Measurements from ENCODE around the gene INPP5D.
"Not testable (repeated sequence)": the region's sequence is repeated elsewhere in the genome, so short reads cannot be mapped to it uniquely, and the experiment has no call there.

INPP5D gene

DNA sequence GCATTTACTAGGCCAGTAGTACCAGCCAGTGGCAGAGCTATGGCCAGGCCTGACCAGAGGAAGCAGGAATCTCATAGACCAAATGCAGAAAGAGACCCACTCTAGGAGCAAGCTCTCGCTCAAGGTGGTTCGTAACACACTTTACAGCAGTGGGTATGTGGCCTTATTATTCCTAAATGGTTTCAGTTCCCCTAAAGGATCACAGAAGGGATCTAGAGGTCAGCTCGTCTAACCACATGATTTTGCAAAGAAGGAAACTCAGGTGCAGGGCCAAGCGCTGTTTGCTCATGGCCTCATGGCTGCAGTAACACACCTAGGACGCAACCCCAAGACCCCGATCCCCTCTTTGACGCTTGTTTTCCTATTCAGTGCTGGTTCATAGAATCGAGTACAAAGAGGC is 125.8 kb downstream of the INPP5D start:
- DNase-seq = no peak

- DNase-seq = no peak
Observed at GRCh38 chr2:233186851-233187250, 126.7 kb downstream of the INPP5D start.

DNA sequence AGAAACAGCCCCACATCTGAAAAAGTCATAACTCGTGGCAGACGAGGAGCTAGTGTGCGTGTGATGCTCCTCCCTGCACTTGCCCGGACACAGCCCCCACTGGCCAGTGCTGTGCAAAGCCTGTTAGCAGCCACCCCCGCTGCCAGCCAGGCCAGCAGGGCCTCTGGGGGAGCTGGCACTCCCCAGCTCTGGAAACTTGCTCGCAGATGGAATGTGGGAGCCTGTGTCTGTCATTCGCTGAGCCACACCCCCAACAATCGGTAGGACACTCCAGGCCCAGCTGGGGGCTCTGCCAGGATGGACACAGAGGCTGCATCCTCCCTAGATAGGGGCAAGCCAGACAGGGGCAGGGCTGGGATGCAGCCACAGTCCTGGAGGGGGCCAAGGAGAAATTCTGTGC is 128.9 kb downstream of the INPP5D start:
- no peak for DNase-seq

- not testable (repeated sequence) for DNase-seq
Observed at GRCh38 chr2:233191016-233191415, 130.9 kb downstream of the INPP5D start.

DNA sequence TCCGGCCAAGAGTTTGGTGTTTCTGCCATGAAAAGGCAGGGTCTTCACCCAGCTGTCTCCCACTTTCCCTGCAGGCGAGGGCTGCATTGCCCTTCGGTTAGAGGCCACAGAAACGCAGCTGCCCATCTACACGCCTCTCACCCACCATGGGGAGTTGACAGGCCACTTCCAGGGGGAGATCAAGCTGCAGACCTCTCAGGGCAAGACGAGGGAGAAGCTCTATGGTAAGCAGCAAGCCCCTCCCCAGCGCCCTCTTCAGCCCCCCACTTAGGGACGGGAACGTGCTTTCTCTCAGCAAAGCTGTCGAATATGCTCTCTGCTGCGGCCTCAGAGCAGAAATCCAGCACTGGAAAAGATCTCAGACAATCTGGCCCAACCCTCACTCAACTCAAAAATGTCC is 133.6 kb downstream of the INPP5D start:
- no peak for DNase-seq

- DNase-seq = no peak
Observed at GRCh38 chr2:233195027-233195426, 134.9 kb downstream of the INPP5D start.

- DNase-seq = no peak
Observed at GRCh38 chr2:233197022-233197421, 136.9 kb downstream of the INPP5D start.

DNA sequence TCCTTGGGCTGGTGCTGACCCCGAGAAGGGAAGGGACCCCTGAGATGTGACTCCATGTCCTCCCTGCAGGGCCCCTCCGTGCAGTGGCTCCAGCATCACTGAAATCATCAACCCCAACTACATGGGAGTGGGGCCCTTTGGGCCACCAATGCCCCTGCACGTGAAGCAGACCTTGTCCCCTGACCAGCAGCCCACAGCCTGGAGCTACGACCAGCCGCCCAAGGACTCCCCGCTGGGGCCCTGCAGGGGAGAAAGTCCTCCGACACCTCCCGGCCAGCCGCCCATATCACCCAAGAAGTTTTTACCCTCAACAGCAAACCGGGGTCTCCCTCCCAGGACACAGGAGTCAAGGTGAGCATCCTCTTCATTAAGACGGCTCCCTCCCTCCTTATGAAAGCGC is 137.9 kb downstream of the INPP5D start:
- no peak for DNase-seq

DNA sequence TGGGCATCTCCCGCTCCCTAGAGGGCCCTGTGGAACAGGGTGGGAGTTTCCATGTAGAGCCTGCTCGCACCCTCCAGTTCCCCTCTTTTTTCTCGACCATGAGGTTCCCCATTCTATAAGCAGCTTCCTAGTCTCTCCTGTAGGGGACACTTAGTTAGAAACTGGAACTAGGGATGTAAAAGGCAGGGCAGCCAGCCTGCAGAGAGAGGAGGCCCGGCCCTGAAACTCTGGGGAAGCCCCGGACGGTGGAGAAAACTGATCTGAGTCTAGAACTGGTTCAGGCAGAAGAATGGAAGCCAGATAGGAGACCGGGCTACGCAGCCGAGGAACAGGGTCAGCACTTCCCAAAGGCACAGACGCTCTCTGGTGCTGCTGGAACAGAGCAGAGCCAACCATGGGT is 139.7 kb downstream of the INPP5D start:
- DNase-seq = no peak

- DNase-seq = not testable (repeated sequence)
Observed at GRCh38 chr2:233200790-233201189, 140.6 kb downstream of the INPP5D start.

DNA sequence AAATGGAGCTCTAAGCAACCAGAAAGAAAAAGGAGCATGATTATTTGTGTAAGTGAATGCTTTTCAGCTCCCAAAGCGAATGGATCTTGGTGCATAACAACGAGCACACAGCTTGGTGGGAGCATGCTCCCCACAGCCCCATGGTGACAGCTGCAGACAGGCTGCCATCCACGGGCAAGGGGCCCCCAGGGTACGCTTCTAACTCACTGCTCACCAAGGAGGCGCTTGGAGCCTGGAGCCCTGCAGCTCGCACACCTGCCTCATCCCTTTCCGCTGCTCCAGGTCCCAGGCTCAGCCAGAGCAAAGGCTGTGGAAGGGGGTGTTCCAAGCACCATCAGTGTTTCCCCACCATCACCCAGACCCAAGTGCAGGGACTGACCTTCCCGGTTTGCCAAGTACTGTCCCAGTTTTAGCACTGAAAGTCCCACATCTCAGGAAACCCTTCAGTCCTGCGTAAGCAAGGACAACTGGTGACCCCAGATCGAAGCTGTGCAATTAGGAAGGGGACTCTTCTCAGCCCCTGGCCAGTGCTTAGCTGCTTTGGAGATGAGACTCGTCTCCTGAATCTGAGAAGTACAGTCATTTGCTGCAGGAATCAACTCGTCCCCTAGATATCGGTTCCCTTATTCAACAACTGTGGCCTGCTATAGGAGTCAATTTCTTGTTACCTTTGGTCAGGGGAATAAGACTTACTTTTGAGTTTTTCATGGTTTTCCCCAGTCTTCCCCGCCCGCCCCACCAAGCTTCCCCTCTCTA is 141.3 kb downstream of the INPP5D start:
- no peak for DNase-seq

- DNase-seq = no peak
Observed at GRCh38 chr2:233202531-233202944, 142.4 kb downstream of the INPP5D start.

DNA sequence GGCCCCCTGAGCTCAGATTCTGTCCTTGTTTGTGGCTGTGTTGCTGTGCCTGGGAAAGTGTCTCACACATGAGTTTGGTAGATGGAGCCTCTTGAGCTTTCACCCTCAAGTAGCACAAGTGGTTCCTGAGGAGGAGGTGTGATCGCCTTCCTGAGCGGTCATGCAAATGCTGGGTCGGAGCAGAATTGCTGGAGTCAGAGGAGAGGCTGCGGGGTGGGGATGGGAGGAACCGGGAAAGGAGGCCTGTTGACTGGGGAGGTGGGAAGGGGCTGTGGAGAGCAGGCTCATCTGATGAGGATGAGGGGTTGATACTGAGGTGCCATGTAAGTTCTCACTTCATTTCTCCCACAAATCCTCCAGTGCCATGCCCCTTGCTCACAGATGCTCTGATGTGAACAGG is 142.9 kb downstream of the INPP5D start:
- DNase-seq = no peak

- DNase-seq = no peak
Observed at GRCh38 chr2:233204286-233204936, 144.3 kb downstream of the INPP5D start.

DNA sequence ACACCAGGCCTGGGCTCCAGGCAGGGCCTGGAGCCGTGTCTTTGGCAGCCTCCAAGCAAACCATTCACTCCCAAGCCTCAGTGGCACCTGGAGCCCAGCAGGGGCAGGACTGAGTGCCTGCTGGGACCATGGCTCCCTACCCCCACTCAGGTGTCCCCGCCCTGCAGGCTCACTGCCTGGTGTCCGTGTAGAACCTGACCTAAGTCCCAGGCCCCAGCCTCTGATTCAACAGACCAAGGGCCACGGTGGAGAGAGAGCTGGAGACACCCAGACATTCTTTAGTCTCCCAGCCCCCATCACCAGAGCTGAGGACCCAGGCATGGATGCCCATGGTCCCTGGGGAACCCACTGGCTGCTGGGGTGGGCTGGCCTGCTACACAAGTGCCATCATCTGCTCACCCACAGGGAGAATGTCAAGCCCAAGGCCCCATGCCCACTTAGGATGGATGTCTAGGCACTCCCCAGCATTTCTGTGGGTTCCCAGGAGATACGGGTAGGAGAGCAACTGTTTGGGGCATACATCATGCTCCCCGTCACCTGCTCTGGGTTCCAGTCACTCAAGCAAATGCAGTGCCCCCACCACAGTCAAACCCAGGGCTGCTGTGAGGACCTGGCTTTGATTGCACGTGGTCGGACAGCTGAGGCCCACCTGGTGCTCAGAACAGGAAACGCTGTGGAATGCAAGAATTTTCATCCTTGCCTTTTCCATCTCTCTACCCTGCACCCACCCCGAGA is 148.4 kb downstream of the INPP5D start:
- DNase-seq = no peak

DNA sequence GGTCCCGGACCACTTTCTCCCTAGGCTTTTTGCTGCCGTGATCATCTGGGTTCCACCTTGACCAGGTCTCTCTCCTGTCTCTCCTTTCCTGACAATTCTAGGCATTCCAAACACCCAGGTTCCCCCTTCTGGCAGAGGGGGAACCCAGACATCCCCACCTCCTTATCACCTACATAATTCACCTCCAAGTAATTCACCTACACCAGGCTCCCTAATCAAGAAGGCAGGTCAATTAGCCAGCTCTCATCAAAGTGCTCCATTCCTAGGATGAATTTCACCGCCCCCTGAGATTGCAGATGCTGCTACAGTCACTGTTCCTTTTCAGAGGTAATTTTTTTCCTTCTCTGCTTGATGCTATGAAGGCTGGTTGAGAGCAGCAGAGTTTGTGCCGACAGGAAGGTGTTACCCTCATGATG is 149.0 kb downstream of the INPP5D start:
- DNase-seq = no peak

DNA sequence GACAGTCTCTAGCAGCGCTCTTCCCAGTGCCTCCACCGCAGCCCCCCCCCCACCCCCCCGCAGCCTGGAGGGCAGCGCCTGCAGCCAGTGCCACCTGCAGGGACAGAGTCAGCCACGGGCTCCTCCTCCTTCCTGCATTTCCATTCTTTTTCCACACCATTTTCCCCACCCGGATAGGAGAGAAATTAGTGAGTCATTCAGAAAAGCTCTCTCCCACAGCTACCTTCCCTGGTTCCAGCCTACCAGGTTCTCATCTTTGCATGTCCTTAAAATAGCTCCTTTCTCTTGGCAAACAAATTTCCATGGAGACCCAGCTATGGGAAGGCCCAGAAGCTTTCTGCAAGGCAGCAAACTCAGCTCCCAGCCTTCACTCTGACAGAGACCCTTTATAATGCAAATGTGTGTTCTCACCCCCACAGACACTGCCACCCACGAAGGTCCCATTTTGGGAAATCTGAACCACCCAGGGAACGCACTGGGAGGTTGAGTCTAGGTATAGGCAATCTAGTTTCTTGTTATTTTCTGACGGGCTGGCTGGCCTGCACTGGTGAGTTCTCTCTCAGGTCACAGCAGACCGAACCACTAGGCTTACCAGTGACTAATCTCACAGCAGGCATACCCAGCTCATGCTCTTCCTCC is 149.5 kb downstream of the INPP5D start:
- no peak for DNase-seq

- DNase-seq = no peak
Observed at GRCh38 chr2:233210281-233210680, 150.1 kb downstream of the INPP5D start.

DNA sequence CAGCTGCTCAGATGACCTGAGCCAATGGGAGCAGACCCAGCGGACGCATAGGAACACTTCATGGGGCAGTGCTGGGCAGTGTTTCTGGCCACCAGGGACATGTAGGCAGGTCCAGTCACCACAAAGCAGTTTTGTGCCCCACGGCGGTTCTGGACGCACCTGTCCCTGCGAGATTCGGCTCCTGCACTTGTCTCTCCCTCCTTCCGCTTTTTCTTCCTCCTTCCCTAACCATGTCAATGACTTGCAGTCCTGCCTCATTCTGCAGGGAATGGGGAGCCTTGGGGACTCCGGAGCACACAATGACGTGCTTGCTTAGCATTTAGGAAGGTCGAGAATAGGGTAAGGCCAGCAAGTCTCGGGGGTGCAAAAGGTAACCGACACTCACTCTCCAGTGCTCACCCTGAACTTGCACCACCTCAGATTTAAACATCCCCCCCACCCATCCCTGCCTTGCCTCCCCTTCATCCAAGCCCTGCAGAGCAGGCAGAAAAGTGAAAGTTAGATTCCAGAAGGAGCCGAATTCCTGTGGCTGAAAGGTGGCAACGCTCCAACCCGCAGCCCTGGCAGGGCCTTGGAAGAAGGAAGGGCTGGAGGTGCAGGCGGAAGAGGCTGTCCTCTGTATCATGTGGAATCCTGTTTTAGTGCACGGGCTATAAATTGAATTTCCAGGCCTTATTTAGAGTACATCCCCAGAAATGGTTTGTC is 150.9 kb downstream of the INPP5D start:
- peak; percentile 77 for DNase-seq

DNA sequence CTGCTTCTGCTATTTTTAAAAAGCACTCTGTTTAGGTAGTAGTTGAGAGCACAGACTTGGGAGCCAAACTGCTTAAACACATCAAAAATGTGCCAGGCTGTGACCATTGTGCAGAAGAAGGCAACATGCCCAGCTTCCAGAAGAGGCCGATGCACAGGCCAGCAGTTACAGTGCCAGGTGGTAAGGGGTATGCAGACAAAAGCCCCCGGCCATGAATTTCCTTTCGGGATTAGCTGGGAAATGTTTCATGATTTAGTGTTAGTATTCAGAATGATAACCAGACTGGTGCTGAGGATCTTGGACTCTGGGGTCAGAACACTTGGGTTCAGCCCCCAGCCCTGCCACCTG is 151.4 kb downstream of the INPP5D start:
- no peak for DNase-seq

GRCh38 chr2:233213011-233213410 is 152.9 kb downstream of the INPP5D start:
- no peak for DNase-seq

- no peak for DNase-seq
Observed at GRCh38 chr2:233213975-233214374, 153.8 kb downstream of the INPP5D start.

GRCh38 chr2:233217892-233218377 is 157.8 kb downstream of the INPP5D start:
- DNase-seq = no peak
